ENCODE results near the gene GRID1.
"Not testable (repeated sequence)": the region's sequence is repeated elsewhere in the genome, so short reads cannot be mapped to it uniquely, and the experiment has no call there.

Gene GRID1

GRCh38 chr10:86082556-86082955, 284.0 kb downstream of the GRID1 start:
- in situ Hi-C loops (cut with MboI; ENCODE audit: low pct_unique_long_range_greater_than_20kb, low sequenced_read_pairs) = no loop called here

DNA sequence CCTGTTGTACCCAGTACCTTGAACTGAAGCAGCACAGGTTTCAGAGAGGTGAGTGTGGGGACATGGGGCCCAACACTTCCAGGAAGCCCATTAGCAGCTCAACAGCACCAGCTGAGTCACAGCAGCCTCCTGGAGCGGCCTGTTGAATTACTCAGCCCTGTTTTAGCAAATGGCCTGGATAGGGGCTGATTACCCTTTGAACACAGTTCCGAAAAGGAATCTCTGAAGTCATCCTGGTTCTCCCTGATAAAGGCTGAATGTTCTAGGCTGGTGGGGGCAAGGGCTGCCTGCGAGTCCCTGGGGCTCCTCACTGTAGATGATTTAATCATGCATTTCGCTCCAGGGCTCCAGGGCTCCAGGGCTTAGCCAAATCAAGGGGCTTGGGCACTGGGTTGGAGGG, 287.5 kb downstream of the GRID1 start:
- in situ Hi-C loops (cut with MboI; ENCODE audit: low pct_unique_long_range_greater_than_20kb, low sequenced_read_pairs) = no loop called here
- DNase-seq = no peak

More at GRCh38 chr10:86082556-86082955, 284.0 kb downstream of the GRID1 start:
- DNase-seq = no peak

DNA sequence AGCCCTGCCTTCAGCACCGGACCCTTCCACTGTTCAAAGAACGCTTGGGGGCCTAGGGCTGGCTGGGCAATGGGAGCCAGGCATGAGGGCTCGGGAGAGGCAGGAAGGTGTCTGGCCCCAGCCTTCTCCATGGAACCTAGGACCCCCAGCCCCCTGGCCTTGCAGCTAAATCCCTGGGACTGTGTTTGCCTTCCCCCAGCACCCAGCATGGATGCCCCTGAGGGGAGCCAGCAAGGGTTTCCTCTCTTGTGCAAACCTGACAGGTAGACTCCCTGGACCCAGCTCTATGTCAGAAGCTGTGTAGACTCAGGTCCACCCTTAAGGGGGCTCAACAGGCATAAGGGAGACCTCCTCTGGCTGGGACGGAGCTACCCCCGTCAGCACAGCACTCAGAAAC, 288.0 kb downstream of the GRID1 start:
- in situ Hi-C loops (cut with MboI; ENCODE audit: low pct_unique_long_range_greater_than_20kb, low sequenced_read_pairs) = no loop called here
- DNase-seq = no peak

GRCh38 chr10:86077871-86078638, 288.5 kb downstream of the GRID1 start:
- in situ Hi-C loops (cut with MboI; ENCODE audit: low pct_unique_long_range_greater_than_20kb, low sequenced_read_pairs) = no loop called here
- no peak for DNase-seq

DNA sequence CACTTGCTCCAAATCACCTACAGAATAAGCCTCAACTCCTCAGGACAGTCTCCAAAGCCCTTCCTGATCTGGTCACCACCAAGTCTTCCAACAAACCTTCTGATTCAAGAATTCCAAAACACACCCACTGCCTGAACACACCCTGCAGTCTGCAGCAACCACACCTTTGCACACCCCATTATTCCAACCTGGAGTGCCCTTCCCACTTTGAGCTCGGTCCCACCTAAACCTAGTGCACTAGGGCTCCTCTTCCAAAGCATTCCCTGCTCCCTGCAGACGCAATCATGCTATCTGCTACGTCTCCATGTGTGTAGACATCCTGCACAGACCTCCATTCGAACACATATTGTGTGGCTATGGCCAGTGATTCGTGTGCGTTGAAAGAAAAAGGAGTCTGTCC, 289.3 kb downstream of the GRID1 start:
- no peak for DNase-seq
- in situ Hi-C loops (cut with MboI; ENCODE audit: low pct_unique_long_range_greater_than_20kb, low sequenced_read_pairs) = no loop called here

GRCh38 chr10:86076497-86076896, 290.1 kb downstream of the GRID1 start:
- in situ Hi-C loops (cut with MboI; ENCODE audit: low pct_unique_long_range_greater_than_20kb, low sequenced_read_pairs); DNase-seq: not testable (repeated sequence)

DNA sequence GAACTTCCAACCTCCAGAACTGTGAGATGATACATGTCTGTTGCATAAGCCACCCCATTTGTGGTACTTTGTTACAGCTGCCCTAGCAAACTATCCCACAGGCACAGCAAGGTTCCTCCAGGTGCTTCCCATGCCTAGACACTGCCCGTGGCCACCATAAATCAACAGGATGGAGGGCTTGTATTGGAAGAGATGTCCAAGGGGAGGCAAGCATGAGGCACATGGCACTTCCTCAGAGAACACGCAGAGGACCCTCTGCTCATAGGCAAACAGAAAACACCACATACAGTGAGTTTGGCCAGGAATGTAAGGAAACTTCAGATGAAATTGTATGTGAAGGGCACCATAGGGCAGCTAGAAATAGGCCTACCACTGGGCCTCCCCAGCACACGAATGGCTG, 291.1 kb downstream of the GRID1 start:
- DNase-seq = no peak
- in situ Hi-C loops (cut with MboI; ENCODE audit: low pct_unique_long_range_greater_than_20kb, low sequenced_read_pairs) = no loop called here

- in situ Hi-C loops (cut with MboI; ENCODE audit: low pct_unique_long_range_greater_than_20kb, low sequenced_read_pairs) = no loop called here
- DNase-seq = no peak
Observed at GRCh38 chr10:86074294-86074693, 292.3 kb downstream of the GRID1 start.

GRCh38 chr10:86073199-86073977, 293.2 kb downstream of the GRID1 start:
- in situ Hi-C loops (cut with MboI; ENCODE audit: low pct_unique_long_range_greater_than_20kb, low sequenced_read_pairs) = no loop called here
- no peak for DNase-seq

DNA sequence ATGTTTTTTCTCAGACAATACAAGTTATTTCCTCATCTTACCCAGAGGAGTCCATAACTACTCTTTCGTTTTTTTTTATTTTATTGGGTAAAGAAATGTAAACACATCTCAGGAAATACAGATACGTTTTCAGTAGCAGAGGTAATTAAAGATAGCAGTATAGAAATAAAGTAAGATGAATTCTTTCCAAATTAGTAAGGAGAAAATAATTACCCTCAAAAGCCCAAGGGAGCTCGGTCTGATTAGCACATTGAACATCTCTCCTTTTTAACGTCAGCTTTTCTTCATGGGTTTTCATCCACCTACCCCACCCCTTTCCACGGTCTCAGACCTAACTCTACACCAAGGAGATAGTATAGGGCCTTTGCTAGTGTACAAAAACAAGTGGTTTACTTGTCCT, 294.2 kb downstream of the GRID1 start:
- in situ Hi-C loops (cut with MboI; ENCODE audit: low pct_unique_long_range_greater_than_20kb, low sequenced_read_pairs) = no loop called here
- DNase-seq = no peak

DNA sequence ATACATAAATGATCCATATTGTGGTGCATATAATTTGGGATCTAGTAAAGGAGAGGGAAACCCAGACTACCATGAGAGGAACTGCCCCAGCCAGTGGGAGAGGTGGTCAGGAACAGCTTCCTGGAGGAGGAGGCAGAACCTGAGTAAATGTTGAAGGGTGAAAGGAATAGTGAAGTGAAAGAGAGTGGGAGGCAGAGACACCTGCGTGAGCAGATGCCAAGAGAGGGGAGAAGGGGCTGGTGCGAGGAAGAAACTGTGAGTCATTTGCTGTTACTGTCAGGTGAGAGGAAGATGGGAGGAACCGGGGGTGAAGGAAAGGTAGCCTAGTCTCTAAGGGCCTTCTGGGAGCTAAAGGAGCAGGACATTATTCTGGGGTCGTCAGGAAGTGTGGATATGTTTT, 294.8 kb downstream of the GRID1 start:
- DNase-seq = no peak
- in situ Hi-C loops (cut with MboI; ENCODE audit: low pct_unique_long_range_greater_than_20kb, low sequenced_read_pairs) = no loop called here

DNA sequence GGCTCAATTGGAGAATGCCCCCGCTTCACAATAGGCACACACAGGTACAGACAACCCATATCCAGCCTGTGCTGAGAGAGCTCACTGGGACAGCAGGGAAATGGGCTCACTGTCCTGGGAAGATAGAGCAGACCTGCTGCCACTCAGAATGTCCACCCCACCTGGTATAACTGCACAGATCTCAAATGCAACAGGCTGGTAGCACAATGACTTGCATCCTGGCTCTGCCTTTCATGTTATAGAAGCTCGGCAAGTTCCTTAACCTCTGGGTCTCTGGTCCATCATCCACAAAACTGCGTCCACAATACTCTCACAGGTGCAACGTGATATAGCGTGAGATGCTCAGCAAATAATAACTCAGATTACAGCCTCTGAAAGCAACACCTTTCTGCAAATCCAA, 295.4 kb downstream of the GRID1 start:
- no peak for DNase-seq
- in situ Hi-C loops (cut with MboI; ENCODE audit: low pct_unique_long_range_greater_than_20kb, low sequenced_read_pairs) = no loop called here

DNA sequence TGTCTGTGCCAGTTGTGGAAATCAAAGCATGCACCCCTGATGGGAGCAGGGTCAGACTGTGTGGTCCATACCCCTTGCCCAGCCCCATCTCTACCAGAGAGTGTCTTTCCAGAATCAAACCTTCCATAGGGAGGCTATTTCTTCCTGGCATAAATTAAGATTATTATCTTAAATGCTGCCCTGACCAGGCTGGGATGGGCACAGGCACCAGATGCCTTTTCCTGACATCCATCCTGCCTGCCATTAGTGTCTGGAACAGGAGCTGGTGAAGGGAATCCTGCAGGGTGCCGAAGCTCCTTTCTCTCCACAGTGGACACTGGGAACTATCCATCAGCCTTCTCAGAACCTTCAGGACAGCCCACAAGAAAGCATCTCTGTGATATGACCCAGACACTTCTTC, 296.3 kb downstream of the GRID1 start:
- in situ Hi-C loops (cut with MboI; ENCODE audit: low pct_unique_long_range_greater_than_20kb, low sequenced_read_pairs) = no loop called here
- DNase-seq = no peak

DNA sequence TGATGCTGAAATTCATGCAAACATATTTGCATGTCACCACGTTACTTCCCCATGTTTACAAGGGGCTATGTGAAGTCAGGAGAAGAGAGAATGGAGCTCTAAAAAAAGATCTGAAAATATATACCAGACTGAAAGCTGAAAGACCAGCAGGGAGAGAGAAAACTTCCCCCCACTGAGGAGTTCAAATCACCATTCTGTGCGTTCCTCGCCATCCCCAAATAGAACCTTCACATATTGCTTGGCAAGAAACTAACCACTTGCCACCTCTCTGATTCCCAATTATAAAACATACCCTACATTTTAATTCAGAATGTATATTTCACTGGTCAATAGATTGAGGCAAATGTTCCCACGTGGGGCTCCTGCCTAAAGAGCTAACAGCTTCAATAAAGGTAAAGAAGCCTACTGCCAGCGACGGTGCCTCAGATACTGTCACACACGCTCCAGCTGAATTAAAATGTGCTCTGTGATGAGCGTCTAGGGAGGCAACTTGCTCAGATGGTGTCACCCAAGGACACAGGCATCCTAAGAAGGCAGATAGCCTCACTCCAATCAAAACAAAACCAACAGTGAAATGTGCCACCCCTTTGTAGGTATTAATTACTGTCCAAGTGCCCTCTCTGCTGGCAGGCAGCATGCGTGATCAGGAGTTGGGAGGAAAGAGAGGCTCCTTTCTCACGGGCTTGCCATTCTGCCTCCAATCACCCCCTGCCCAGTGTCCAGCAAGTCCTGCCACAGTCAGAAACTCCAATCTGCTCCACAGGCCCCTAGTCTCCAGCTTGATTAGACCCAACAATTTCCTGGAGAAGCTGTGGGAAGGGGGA, 298.2 kb downstream of the GRID1 start:
- in situ Hi-C loops (cut with MboI; ENCODE audit: low pct_unique_long_range_greater_than_20kb, low sequenced_read_pairs) = no loop called here
- DNase-seq = no peak

- in situ Hi-C loops (cut with MboI; ENCODE audit: low pct_unique_long_range_greater_than_20kb, low sequenced_read_pairs) = no loop called here
Observed at GRCh38 chr10:86067436-86068050, 299.1 kb downstream of the GRID1 start.

DNA sequence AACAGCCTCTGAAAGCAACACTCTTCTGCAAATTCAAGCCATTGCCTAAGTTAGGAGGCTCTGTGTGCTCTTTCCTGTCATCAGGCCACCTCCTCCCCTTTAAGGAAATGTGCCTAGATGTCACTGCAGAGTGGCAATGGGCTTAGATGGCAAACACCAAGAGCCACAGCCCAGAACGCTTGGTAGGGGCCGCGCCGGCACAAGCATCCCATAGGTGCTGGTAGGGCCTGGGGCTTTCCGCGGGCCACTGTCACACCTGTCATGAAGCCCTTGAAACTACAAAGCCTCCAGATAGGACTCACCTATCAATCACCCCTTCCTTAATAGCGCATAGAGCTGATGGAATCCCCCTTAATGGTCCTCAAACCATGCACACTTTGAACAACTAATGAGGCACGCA, 299.9 kb downstream of the GRID1 start:
- in situ Hi-C loops (cut with MboI; ENCODE audit: low pct_unique_long_range_greater_than_20kb, low sequenced_read_pairs) = no loop called here
- DNase-seq = no peak

More at GRCh38 chr10:86067436-86068050, 299.1 kb downstream of the GRID1 start:
- DNase-seq = no peak

GRCh38 chr10:86065711-86066251, 300.8 kb downstream of the GRID1 start:
- in situ Hi-C loops (cut with MboI; ENCODE audit: low pct_unique_long_range_greater_than_20kb, low sequenced_read_pairs) = no loop called here
- no peak for DNase-seq

DNA sequence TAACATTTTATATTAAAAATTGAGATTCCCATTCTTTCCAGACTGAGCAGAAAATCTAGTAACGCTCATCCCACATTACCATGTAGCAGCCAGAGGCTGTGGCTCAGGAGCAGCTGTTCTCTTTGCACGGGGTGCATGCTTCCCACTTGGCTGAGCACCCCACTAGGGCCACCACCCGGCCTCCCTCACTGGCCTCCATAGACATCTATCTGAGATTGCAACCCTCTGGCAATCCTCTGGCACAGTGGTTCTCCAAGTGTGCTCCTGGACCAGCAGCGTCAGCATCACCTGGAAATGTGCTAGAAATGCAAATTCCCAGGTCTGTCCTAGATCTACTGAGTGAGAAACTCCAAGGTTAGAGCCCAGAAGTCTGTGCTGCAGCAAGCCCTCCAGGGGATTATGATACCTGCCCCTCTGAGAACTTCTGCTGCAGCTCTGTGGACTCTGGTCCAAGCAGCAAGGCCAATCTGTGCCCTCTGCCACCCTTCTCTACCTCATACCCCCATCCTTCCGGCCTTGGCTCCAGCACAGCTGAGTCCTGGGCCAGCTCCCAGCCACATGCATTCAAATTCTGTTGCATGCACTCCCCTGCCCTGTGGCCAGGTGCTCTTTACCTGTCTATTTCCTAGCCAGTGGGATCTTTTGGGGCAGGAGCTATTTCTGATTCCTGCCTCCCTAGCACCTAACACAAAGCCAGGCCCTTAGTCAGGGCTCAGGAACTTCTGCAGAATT, 301.5 kb downstream of the GRID1 start:
- in situ Hi-C loops (cut with MboI; ENCODE audit: low pct_unique_long_range_greater_than_20kb, low sequenced_read_pairs) = no loop called here

More for the DNA sequence above, 301.5 kb downstream of the GRID1 start:
- no peak for DNase-seq
